Liver (tissue), 9 donors: ENCODE results near the gene CLEC1A. TPM values are rescaled to one million over a fixed set of nuclear protein-coding genes. Genes with fewer than 3 reads are reported as not detected.

ENCODE experiments used
- DNase-seq: peaks from one replicate; pipeline ENCODE4 v3.0.0-alpha.2; 2017; ENCODE audit warnings: low spot score
- H3K27ac ChIP-seq, 2 donors: one replicate each; pipeline ENCODE4 v1.7.0; 2013; ENCODE audit warnings: inconsistent platforms in 2 of 2, low read length in 2 of 2, control low read depth in 1 of 2, low read depth in 1 of 2, mild to moderate bottlenecking in 1 of 2
- H3K27me3 ChIP-seq, 4 donors: one replicate each; pipeline versions ENCODE4 v1.6.1 to v1.7.0; 2013; ENCODE audit warnings: low read length in 3 of 4, inconsistent platforms in 1 of 4, mild to moderate bottlenecking in 1 of 4, moderate library complexity in 1 of 4; ENCODE audit not compliant: control insufficient read depth in 4 of 4, insufficient read depth in 4 of 4
- H3K36me3 ChIP-seq, 4 donors: one replicate each; pipeline versions ENCODE4 v1.6.1 to v1.7.0; 2013; ENCODE audit warnings: low read length in 3 of 4, mild to moderate bottlenecking in 3 of 4, low read depth in 1 of 4, moderate library complexity in 1 of 4; ENCODE audit not compliant: control insufficient read depth in 4 of 4, insufficient read depth in 3 of 4
- H3K4me1 ChIP-seq, 4 donors: one replicate each; pipeline versions ENCODE4 v1.6.1 to v1.7.0; 2013; ENCODE audit warnings: low read length in 3 of 4, mild to moderate bottlenecking in 3 of 4, moderate library complexity in 1 of 4; ENCODE audit not compliant: control insufficient read depth in 4 of 4, insufficient read depth in 4 of 4
- H3K4me3 ChIP-seq, 3 donors: one replicate each; pipeline versions ENCODE4 v1.6.1 to v1.7.0; 2013; ENCODE audit warnings: low read length in 3 of 3, control low read depth in 1 of 3, low read depth in 1 of 3, mild to moderate bottlenecking in 1 of 3
- H3K9ac ChIP-seq, 2 donors: one replicate each; pipeline ENCODE4 v1.7.0; 2013; ENCODE audit warnings: low read length in 2 of 2, mild to moderate bottlenecking in 2 of 2, moderate library complexity in 2 of 2, control low read depth in 1 of 2, low read depth in 1 of 2
- H3K9me3 ChIP-seq, 4 donors: one replicate each; pipeline versions ENCODE4 v1.6.1 to v1.7.0; 2013; ENCODE audit warnings: low read length in 3 of 4; ENCODE audit not compliant: control insufficient read depth in 4 of 4
- FOXA1 ChIP-seq: IDR thresholded peaks from 2 replicates; pipeline ENCODE4 v1.6.1; 2016; ENCODE audit warnings: antibody characterized with exemption
- FOXA2 ChIP-seq: IDR thresholded peaks from 2 replicates; pipeline ENCODE4 v1.6.1; 2016; ENCODE audit warnings: antibody characterized with exemption
- GABPA ChIP-seq, 2 donors: IDR thresholded peaks in 1 of 2; conservative IDR thresholded peaks in 1 of 2; 2 replicates each; pipeline ENCODE4 v1.6.1; 2016; ENCODE audit warnings: antibody characterized with exemption in 2 of 2, mild to moderate bottlenecking in 1 of 2, moderate library complexity in 1 of 2
- HNF4A ChIP-seq, 2 donors: conservative IDR thresholded peaks; 2 replicates each; pipeline ENCODE4 v1.6.1; 2016; ENCODE audit warnings: antibody characterized with exemption in 2 of 2, mild to moderate bottlenecking in 2 of 2
- HNF4G ChIP-seq: IDR thresholded peaks from 2 replicates; pipeline ENCODE4 v1.6.1; 2016; ENCODE audit warnings: antibody characterized with exemption
- JUND ChIP-seq, 2 donors: IDR thresholded peaks; 2 replicates each; pipeline ENCODE4 v1.6.1; 2016; ENCODE audit warnings: antibody characterized with exemption in 2 of 2
- RAD21 ChIP-seq, 2 donors: IDR thresholded peaks; 2 replicates each; pipeline ENCODE4 v1.6.1; 2016; ENCODE audit warnings: antibody characterized with exemption in 2 of 2, mild to moderate bottlenecking in 2 of 2
- RXRA ChIP-seq, 2 donors: IDR thresholded peaks; 2 replicates each; pipeline ENCODE4 v1.6.1; 2017 to 2018; ENCODE audit warnings: antibody characterized with exemption in 2 of 2, mild to moderate bottlenecking in 1 of 2
- SP1 ChIP-seq: IDR thresholded peaks from 2 replicates; pipeline ENCODE4 v1.6.1; 2018; ENCODE audit warnings: antibody characterized with exemption, mild to moderate bottlenecking
- YY1 ChIP-seq: IDR thresholded peaks from 2 replicates; pipeline ENCODE4 v1.6.1; 2016; ENCODE audit warnings: antibody characterized with exemption, mild to moderate bottlenecking
- WGBS: extraction: QIAGEN DNeasy Blood & Tissue Kit; methylation state at CpG from one replicate; pipeline ENCODE4 v1.1.7; 2013; 5-methylcytosine and 5-hydroxymethylcytosine counted together
- polyA plus RNA-seq, 2 donors: library from polyadenylated mRNA; stranded (reverse) in 1 of 2; unstranded in 1 of 2; fragments of 200-250 nt in 1 of 2; fragments of >200 nt in 1 of 2; fragmentation: Nextera tagmentation in 1 of 2; extraction: Ambion mirVana in 1 of 2; gene quantifications; one replicate each; pipeline versions ENCODE4 v1.2.1 to v1.2.3, GENCODE V29; 2013 to 2015
- total RNA-seq, 2 donors: library from RNA; depleted of rRNA; stranded (reverse); fragments of >200 nt; gene quantifications; one replicate each; pipeline ENCODE4 v1.2.3, GENCODE V29; 2014
- TF ChIP-seq, protein P1 (sequence below): IDR thresholded peaks from 2 replicates; pipeline ENCODE4 v1.6.1; 2016; ENCODE audit warnings: antibody characterized with exemption
- TF ChIP-seq, protein P2 (sequence below): IDR thresholded peaks from 2 replicates; pipeline ENCODE4 v1.6.1; 2016; ENCODE audit warnings: antibody characterized with exemption, mild to moderate bottlenecking
- TF ChIP-seq, protein P3 (sequence below): fragments of 150-350 bp; IDR thresholded peaks from 2 replicates; pipeline ENCODE4 v1.5.1; 2017; ENCODE audit warnings: improper control_type of control experiment, low read depth, low read length; ENCODE audit not compliant: missing input control
- donor health status: healthy.
- donor health status: healthy.
- donor health status: healthy.
- donor health status: healthy.
- donor health status: healthy.

CLEC1A gene
- total and polyA plus RNA-seq, 4 donors = 0.09 to 2.1 (median 1.1) TPM

DNA sequence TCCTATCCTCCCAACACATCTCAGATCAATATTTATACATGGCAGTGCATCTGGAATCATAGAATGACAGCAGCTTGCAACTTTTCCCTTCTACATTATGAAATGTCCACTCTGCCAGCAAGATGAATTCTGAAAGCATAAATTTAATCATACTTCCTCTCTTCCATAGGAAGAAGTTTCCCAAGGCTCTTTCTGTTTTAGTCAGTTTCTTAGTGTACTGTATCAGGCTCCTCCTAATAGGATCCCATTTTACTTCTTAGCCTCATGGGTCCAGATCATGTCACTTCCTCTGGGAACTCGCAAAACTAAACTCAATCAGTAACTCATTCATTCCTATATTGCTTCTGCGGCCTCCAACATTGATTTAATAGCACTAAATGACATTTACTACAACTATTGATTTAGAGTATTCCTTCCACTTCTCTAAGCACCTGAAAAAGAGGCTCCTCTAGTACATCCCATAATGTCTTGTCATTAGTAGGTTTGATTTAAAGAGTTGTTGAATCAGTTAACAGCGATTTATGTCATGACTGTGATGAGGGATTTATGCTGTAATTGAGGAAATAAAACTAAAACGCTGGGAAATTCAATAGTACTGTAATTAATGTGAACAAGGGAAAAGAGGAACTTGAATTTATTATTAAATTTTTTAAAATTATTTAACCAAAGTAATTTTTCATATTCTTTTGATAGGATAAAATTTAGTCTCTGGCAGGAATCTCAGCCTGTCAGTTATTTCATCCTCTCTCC, 4.0 kb downstream of the CLEC1A start:
- Histone ChIP-seq H3K27ac (peak overlapping the region in 1 of 2 donors; percentile 26), H3K9ac (no peak overlapping the region), H3K27me3 (no peaks in the 10 kb centered on the region), H3K36me3 (no peaks in the 10 kb centered on the region), H3K9me3 (no peaks in the 10 kb centered on the region), H3K4me1 (no peaks in the 10 kb centered on the region), H3K4me3 (no peak overlapping the region)
- no peak for DNase-seq
- WGBS = 81% methylated on average over 4 of the region's 4 CpGs
- TF ChIP-seq FOXA1 (no peak), HNF4A (conservative IDR thresholded peaks at IDR 0.05) (no peak)

DNA sequence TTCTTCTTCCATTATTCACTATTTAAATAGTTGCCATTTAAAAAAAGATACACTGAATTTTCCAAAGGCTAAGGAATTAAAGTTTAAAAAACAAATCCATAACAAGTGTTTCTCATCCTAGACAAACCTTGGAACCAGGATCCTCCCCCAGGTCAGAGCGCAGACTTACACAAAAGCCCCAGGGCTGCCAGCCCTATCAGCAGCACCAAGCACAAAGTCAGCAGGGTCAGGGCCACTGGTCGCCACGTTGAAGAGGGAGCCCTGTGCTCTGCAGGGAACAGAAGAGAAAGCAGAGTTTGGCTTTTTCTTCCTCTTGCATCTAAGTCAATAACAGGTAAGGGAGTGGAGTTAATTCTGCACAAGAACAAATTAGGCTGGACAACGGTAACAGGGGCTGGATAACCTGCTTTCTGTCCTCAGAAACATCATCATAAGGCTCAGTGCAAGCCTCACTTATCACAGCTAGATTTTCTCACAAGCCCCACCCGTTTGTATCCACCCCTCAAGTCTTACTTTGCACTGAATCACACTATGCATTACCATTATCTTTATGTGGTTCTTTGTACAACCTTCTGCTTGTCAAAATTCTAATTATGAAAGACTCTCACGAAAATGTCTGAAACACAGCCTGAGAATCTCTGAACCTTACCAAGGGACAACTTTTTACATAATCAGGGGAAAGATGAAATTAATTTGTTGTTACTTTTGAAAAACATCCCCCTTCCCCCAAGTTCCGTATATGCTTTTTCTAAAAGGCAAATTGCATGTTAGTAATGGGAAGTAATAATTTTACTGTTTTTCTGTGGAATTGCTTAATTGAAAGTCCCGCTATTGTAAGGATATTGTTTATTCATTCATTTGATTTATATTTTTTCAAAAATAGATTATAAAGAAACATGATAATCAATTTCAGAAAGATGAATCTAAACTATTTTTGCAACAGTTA, 9.6 kb downstream of the CLEC1A start:
- no peaks in the 10 kb centered on the region for H3K36me3 ChIP-seq
- H3K9me3 ChIP-seq = no peaks in the 10 kb centered on the region
- TF ChIP-seq, protein P1, sequence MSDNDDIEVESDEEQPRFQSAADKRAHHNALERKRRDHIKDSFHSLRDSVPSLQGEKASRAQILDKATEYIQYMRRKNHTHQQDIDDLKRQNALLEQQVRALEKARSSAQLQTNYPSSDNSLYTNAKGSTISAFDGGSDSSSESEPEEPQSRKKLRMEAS = no peak
- TF ChIP-seq HNF4A (conservative IDR thresholded peaks at IDR 0.05) (peak; percentile 67 to 74), JUND (IDR thresholded peaks at IDR 0.05) (no peak), RXRA (IDR thresholded peaks at IDR 0.05) (peak; percentile 37 to 62), FOXA2 (peak; percentile 37), SP1 (peak; percentile 38), YY1 (peak; percentile 45), GABPA (IDR thresholded peaks at IDR 0.05 in 1 of 2, conservative IDR thresholded peaks at IDR 0.05 in 1 of 2) (no peak)
- H3K9ac ChIP-seq = no peak overlapping the region
- H3K27ac ChIP-seq = no peak overlapping the region
- H3K4me1 ChIP-seq = peaks cover 4 to 16% (median 10%) of the 10 kb centered on the region in 4 donors
- 43% methylated on average over 8 of the region's 8 CpGs for WGBS
- DNase-seq = no peak
- H3K4me3 ChIP-seq = no peak overlapping the region
- H3K27me3 ChIP-seq = no peaks in the 10 kb centered on the region

DNA sequence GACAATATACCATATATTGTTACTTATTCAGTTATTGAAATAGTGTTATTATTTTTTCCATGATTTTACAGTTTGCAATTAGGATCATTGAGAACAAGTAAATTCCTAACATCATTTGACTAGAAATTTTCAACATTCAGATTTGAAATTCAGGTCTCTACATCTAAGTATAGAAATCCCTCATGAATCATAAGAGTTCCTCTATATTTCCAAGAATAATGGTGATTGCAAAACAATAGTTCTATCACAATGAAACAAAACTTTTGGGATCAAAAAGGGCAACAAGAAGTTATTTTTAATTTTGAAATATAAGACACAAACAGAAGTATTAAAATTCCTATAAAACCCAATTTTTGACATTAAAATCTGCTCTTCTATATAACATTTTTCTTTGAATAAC, 10.8 kb downstream of the CLEC1A start:
- Histone ChIP-seq H3K27ac (no peak overlapping the region), H3K4me3 (no peak overlapping the region), H3K9ac (no peak overlapping the region), H3K9me3 (no peaks in the 10 kb centered on the region), H3K4me1 (peaks cover 4 to 16% (median 10%) of the 10 kb centered on the region in 4 donors), H3K36me3 (no peaks in the 10 kb centered on the region), H3K27me3 (no peaks in the 10 kb centered on the region)
- TF ChIP-seq YY1 = no peak
- no peak for DNase-seq

DNA sequence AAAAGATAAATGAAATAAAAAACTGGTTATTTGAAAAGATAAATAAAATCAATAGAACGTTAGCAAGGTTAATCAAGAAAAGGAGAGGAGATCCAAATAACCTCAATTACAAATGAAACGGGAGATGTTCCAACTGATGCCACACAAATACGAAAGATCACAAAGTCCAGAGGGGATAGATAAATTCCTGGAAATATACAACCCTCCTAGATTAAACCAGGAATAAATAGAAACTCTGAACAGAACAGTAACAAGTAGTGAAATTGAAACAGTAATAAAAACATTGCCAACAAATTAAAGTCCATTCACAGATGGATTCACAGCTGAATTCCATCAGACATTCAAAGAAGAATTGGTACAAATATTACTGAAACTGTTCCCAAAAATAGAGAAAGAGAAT, 12.4 kb downstream of the CLEC1A start:
- Histone ChIP-seq H3K9me3 (no peaks in the 10 kb centered on the region), H3K27me3 (no peaks in the 10 kb centered on the region), H3K4me3 (no peak overlapping the region), H3K4me1 (peaks cover 4 to 16% (median 10%) of the 10 kb centered on the region in 4 donors), H3K27ac (peak overlapping the region; percentile 42 to 50), H3K9ac (no peak overlapping the region), H3K36me3 (no peaks in the 10 kb centered on the region)
- 39% methylated on average over 3 of the region's 3 CpGs for WGBS
- DNase-seq = no peak
- TF ChIP-seq, protein P1 = no peak
- TF ChIP-seq HNF4G = peak; percentile 46
- TF ChIP-seq GABPA (IDR thresholded peaks at IDR 0.05 in 1 of 2, conservative IDR thresholded peaks at IDR 0.05 in 1 of 2) = no peak
- TF ChIP-seq, protein P2, sequence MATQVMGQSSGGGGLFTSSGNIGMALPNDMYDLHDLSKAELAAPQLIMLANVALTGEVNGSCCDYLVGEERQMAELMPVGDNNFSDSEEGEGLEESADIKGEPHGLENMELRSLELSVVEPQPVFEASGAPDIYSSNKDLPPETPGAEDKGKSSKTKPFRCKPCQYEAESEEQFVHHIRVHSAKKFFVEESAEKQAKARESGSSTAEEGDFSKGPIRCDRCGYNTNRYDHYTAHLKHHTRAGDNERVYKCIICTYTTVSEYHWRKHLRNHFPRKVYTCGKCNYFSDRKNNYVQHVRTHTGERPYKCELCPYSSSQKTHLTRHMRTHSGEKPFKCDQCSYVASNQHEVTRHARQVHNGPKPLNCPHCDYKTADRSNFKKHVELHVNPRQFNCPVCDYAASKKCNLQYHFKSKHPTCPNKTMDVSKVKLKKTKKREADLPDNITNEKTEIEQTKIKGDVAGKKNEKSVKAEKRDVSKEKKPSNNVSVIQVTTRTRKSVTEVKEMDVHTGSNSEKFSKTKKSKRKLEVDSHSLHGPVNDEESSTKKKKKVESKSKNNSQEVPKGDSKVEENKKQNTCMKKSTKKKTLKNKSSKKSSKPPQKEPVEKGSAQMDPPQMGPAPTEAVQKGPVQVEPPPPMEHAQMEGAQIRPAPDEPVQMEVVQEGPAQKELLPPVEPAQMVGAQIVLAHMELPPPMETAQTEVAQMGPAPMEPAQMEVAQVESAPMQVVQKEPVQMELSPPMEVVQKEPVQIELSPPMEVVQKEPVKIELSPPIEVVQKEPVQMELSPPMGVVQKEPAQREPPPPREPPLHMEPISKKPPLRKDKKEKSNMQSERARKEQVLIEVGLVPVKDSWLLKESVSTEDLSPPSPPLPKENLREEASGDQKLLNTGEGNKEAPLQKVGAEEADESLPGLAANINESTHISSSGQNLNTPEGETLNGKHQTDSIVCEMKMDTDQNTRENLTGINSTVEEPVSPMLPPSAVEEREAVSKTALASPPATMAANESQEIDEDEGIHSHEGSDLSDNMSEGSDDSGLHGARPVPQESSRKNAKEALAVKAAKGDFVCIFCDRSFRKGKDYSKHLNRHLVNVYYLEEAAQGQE = peak; percentile 15
- TF ChIP-seq RAD21 (IDR thresholded peaks at IDR 0.05) = peak in 1 of 2 donors; percentile 5
- TF ChIP-seq YY1 = no peak
- TF ChIP-seq FOXA1 = no peak
- TF ChIP-seq FOXA2 = no peak
- no peak for TF ChIP-seq JUND (IDR thresholded peaks at IDR 0.05)
- TF ChIP-seq, protein P3, sequence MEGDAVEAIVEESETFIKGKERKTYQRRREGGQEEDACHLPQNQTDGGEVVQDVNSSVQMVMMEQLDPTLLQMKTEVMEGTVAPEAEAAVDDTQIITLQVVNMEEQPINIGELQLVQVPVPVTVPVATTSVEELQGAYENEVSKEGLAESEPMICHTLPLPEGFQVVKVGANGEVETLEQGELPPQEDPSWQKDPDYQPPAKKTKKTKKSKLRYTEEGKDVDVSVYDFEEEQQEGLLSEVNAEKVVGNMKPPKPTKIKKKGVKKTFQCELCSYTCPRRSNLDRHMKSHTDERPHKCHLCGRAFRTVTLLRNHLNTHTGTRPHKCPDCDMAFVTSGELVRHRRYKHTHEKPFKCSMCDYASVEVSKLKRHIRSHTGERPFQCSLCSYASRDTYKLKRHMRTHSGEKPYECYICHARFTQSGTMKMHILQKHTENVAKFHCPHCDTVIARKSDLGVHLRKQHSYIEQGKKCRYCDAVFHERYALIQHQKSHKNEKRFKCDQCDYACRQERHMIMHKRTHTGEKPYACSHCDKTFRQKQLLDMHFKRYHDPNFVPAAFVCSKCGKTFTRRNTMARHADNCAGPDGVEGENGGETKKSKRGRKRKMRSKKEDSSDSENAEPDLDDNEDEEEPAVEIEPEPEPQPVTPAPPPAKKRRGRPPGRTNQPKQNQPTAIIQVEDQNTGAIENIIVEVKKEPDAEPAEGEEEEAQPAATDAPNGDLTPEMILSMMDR = no peak
- TF ChIP-seq RXRA (IDR thresholded peaks at IDR 0.05) = peak; percentile 50 to 68
- TF ChIP-seq HNF4A (conservative IDR thresholded peaks at IDR 0.05) = peak; percentile 80 to 83
- peak; percentile 81 for TF ChIP-seq SP1
